GM06990 (cell line): ENCODE results near the gene COL2A1.

Experiments
- DNase-seq: peaks from one replicate; pipeline ENCODE4 v3.0.0-alpha.2; 2011; ENCODE audit not compliant: insufficient read length; ENCODE audit errors: extremely low read depth
- H3K27me3 ChIP-seq: replicated peaks from 2 replicates; pipeline ENCODE4 v1.6.0; 2011; ENCODE audit warnings: low read length; ENCODE audit not compliant: control insufficient read depth, insufficient read depth
- H3K36me3 ChIP-seq: 2 replicates; pipeline ENCODE4 v1.5.1; 2011; ENCODE audit warnings: low read length; ENCODE audit not compliant: control insufficient read depth, insufficient read depth
- H3K4me3 ChIP-seq: replicated peaks from 2 replicates; pipeline ENCODE4 v1.5.1; 2011; ENCODE audit warnings: low read depth, mild to moderate bottlenecking, control low read depth, low read length
- CTCF ChIP-seq: IDR thresholded peaks from 2 replicates; pipeline ENCODE4 v1.5.1; 2011; ENCODE audit warnings: low read length, control low read depth, mild to moderate bottlenecking, inconsistent platforms; ENCODE audit not compliant: insufficient read depth, poor library complexity, severe bottlenecking

COL2A1 gene

GRCh38 chr12:48015129-48015528, 10.9 kb upstream of the COL2A1 start:
- H3K4me3 ChIP-seq, result no peak overlapping the region
- no peak for DNase-seq
- TF ChIP-seq CTCF, result no peak
- no peaks in the 10 kb centered on the region for H3K36me3 ChIP-seq
- peaks cover 1% of the 10 kb centered on the region for H3K27me3 ChIP-seq

GRCh38 chr12:48013287-48013686, 9.0 kb upstream of the COL2A1 start:
- no peak for TF ChIP-seq CTCF
- Histone ChIP-seq H3K27me3 (peaks cover 3% of the 10 kb centered on the region), H3K36me3 (no peaks in the 10 kb centered on the region), H3K4me3 (no peak overlapping the region)
- no peak for DNase-seq

GRCh38 chr12:48012070-48012469, 7.8 kb upstream of the COL2A1 start:
- Histone ChIP-seq H3K36me3 (no peaks in the 10 kb centered on the region), H3K27me3 (peaks cover 3% of the 10 kb centered on the region), H3K4me3 (no peak overlapping the region)
- TF ChIP-seq CTCF, result no peak
- no peak for DNase-seq

GRCh38 chr12:48010366-48010970, 6.2 kb upstream of the COL2A1 start:
- Histone ChIP-seq H3K36me3 (no peaks in the 10 kb centered on the region), H3K4me3 (no peak overlapping the region), H3K27me3 (peaks cover 5% of the 10 kb centered on the region)
- DNase-seq, result no peak
- TF ChIP-seq CTCF, result no peak

GRCh38 chr12:48009471-48009870, 5.2 kb upstream of the COL2A1 start:
- H3K4me3 ChIP-seq, result no peak overlapping the region
- DNase-seq, result no peak
- H3K36me3 ChIP-seq, result no peaks in the 10 kb centered on the region
- no peak for TF ChIP-seq CTCF
- peaks cover 9% of the 10 kb centered on the region for H3K27me3 ChIP-seq

GRCh38 chr12:48008950-48009349, 4.7 kb upstream of the COL2A1 start:
- Histone ChIP-seq H3K27me3 (peaks cover 9% of the 10 kb centered on the region), H3K36me3 (no peaks in the 10 kb centered on the region), H3K4me3 (no peak overlapping the region)
- TF ChIP-seq CTCF, result no peak
- DNase-seq, result no peak
